ENCODE data around the gene FLYWCH1. TPM values are rescaled to one million over a fixed set of nuclear protein-coding genes. Genes with fewer than 3 reads are reported as not detected.
A peak's percentile ranks its signal among the peaks of the same experiment; 100 is the strongest.

Gene FLYWCH1
- total and polyA plus RNA-seq, 7 experiments from 2014 or later = 12.4 to 149 (median 72.3) TPM

DNA sequence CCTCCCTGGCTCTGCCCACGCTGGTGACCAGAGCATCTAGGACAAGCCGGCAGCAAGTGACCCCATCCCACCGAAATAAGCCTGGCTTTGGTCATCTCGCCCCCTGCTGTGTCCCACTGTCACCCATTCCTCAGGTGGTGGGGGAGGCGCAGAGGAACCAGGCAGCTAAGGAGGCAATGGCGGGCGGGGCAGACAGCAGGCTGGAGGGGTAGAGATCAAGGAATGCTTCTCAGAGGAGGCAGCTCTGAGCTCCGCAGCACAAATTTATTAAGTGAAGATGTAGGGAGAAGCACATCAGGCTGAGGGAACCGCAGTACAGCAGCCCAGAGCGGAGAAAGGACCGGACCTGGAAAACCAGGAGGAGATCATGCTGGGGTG, 44.8 kb downstream of the FLYWCH1 start:
- peaks cover 4 to 14% (median 7%) of the 10 kb centered on the region in 5 donors for H3K27me3 Mint-ChIP-seq
- Histone ChIP-seq H3K9me3 (ENCODE audit: control insufficient read depth in 2 of 3, low read length in 3 of 3) (no peaks in the 10 kb centered on the region), H3K36me3 (ENCODE audit: control insufficient read depth in 2 of 3, insufficient read depth in 3 of 3, low read length in 3 of 3) (no peaks in the 10 kb centered on the region), H3K4me1 (ENCODE audit: control insufficient read depth in 2 of 2, insufficient read depth in 2 of 2, low read length in 2 of 2) (peaks cover 0 to under 1% of the 10 kb centered on the region in 2 donors), H3K4me3 (ENCODE audit: low read length) (no peak overlapping the region), H3K27ac (ENCODE audit: low read depth, low read length) (no peak overlapping the region), H3K27me3 (ENCODE audit: control insufficient read depth in 2 of 2, insufficient read depth in 2 of 2, low read length in 2 of 2) (no peaks in the 10 kb centered on the region)
- peaks cover 0 to 1% (median 0%) of the 10 kb centered on the region in 11 donors for H3K9me3 Mint-ChIP-seq
- intact Hi-C loops (cut with micrococcal nuclease) = no loop called here
- H3K27ac Mint-ChIP-seq = no peak overlapping the region
- no peak overlapping the region for H3K4me3 Mint-ChIP-seq
- ChIA-PET POLR2A (no interaction called here), CTCF (no interaction called here)
- H3K4me1 Mint-ChIP-seq = peaks cover under 1 to 5% (median under 1%) of the 10 kb centered on the region in 7 donors
- no peak for DNase-seq
- ATAC-seq = no peak
- no peaks in the 10 kb centered on the region for H3K36me3 Mint-ChIP-seq

DNA sequence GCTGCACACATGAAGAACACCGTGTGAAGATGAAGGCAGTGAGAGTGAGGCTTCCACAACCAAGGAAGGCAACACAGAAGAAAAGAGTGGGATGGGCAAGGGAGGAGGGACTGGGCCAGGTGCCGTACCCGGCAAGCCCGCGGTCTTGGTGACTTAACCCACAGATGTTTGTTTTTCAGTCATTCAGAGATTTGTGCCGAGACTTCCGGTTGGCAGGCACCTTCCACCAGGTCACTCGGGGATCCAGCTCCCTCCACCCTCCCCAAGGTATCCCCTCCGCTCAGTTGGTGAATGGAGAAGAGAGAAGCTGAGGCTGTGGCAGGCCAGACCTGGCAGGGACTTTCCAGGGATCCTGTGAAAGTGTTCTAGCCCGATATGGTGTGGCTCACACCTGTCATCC, 47.5 kb downstream of the FLYWCH1 start:
- Histone ChIP-seq H3K36me3 (ENCODE audit: control insufficient read depth in 2 of 3, insufficient read depth in 3 of 3, low read length in 3 of 3) (no peaks in the 10 kb centered on the region), H3K4me3 (ENCODE audit: low read length) (no peak overlapping the region), H3K4me1 (ENCODE audit: control insufficient read depth in 2 of 2, insufficient read depth in 2 of 2, low read length in 2 of 2) (peaks cover 3 to 15% of the 10 kb centered on the region in 2 donors), H3K9me3 (ENCODE audit: control insufficient read depth in 2 of 3, low read length in 3 of 3) (no peaks in the 10 kb centered on the region), H3K27me3 (ENCODE audit: control insufficient read depth in 2 of 2, insufficient read depth in 2 of 2, low read length in 2 of 2) (peaks cover under 1 to 5% of the 10 kb centered on the region in 2 donors), H3K27ac (ENCODE audit: low read depth, low read length) (no peak overlapping the region)
- H3K27me3 Mint-ChIP-seq = peaks cover 5 to 24% (median 19%) of the 10 kb centered on the region in 5 donors
- CTCF ChIA-PET = interaction anchor here (0.6 kb wide), 1 partner anchor 368 kb away, joined by 3 read pairs; no protein-coding TSS in a partner anchor
- no peak overlapping the region for H3K4me3 Mint-ChIP-seq
- H3K9me3 Mint-ChIP-seq = no peaks in the 10 kb centered on the region
- no peaks in the 10 kb centered on the region for H3K36me3 Mint-ChIP-seq
- no peak for ATAC-seq
- no peak for DNase-seq
- POLR2A ChIA-PET = no interaction called here
- intact Hi-C loops (cut with micrococcal nuclease) = no loop called here
- H3K4me1 Mint-ChIP-seq = peaks cover 5 to 17% (median 11%) of the 10 kb centered on the region in 7 donors
- H3K27ac Mint-ChIP-seq = no peak overlapping the region

GRCh38 chr16:2960183-2961010, 48.7 kb downstream of the FLYWCH1 start:
- ChIA-PET POLR2A (no interaction called here), CTCF (no interaction called here)
- no peaks in the 10 kb centered on the region for H3K9me3 ChIP-seq (ENCODE audit: control insufficient read depth in 2 of 3, low read length in 3 of 3)
- H3K9me3 Mint-ChIP-seq = no peaks in the 10 kb centered on the region
- no peak overlapping the region for H3K4me3 ChIP-seq (ENCODE audit: low read length)
- DNase-seq = no peak
- no peaks in the 10 kb centered on the region for H3K36me3 Mint-ChIP-seq
- H3K4me3 Mint-ChIP-seq = peak overlapping the region in 1 of 10 donors; percentile 37
- ATAC-seq = no peak
- peaks cover 9 to 24% of the 10 kb centered on the region in 2 donors for H3K4me1 ChIP-seq (ENCODE audit: control insufficient read depth in 2 of 2, insufficient read depth in 2 of 2, low read length in 2 of 2)
- intact Hi-C loops (cut with micrococcal nuclease) = loop anchor here in 1 of 2 donors (1.0 kb wide), 1 partner anchor 23 kb away; no protein-coding TSS in a partner anchor
- H3K27ac Mint-ChIP-seq = peak overlapping the region in 1 of 9 donors; percentile 18
- H3K4me1 Mint-ChIP-seq = peaks cover 5 to 23% (median 15%) of the 10 kb centered on the region in 7 donors
- no peaks in the 10 kb centered on the region for H3K36me3 ChIP-seq (ENCODE audit: control insufficient read depth in 2 of 3, insufficient read depth in 3 of 3, low read length in 3 of 3)
- peaks cover 5 to 6% of the 10 kb centered on the region in 2 donors for H3K27me3 ChIP-seq (ENCODE audit: control insufficient read depth in 2 of 2, insufficient read depth in 2 of 2, low read length in 2 of 2)
- no peak overlapping the region for H3K27ac ChIP-seq (ENCODE audit: low read depth, low read length)
- peaks cover 5 to 31% (median 20%) of the 10 kb centered on the region in 5 donors for H3K27me3 Mint-ChIP-seq

DNA sequence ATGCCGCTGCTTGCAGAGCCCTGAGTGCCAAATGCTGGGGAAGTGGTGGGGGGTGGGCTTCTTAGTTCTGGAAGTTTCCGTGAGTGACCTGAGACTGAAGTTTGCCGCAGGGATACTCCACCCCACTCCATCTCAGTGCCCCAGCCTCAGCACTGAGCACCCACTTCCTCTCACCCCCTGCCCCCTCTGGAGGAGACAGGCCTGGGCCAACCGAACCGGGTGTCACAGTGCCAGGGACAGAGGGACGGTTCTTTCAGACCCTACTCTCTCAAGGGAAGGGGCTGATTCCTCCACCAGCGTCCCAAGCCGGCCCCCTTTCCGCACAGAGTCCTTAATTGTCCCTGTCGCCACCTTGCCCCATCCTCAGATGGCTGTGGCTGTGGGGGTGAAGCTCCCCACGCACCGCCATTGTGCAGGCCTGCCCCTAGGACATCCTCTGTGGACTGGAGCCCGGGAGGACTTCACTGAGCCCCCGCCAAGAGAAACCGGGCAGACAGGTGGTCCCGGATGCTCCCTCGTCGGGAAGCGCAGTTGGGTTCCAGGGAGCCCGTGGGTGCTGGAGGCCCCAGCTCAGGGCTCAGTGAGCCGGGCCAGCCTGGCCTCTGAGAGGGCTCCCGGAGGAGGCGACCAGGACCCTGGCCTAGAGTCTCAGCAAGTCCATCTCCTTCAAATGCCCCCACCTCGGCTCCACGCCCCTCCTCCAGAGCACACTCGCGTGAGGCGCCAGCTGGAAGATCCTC, 50.8 kb downstream of the FLYWCH1 start:
- H3K9me3 ChIP-seq (ENCODE audit: control insufficient read depth in 2 of 3, low read length in 3 of 3) = no peaks in the 10 kb centered on the region
- H3K4me3 ChIP-seq (ENCODE audit: low read length) = no peak overlapping the region
- Mint-ChIP-seq H3K4me3 (peak overlapping the region in 7 of 10 donors; percentile 38 to 57 (median 45)), H3K4me1 (peaks cover 5 to 28% (median 16%) of the 10 kb centered on the region in 7 donors), H3K9me3 (no peaks in the 10 kb centered on the region), H3K27me3 (peaks cover 0 to 38% (median 15%) of the 10 kb centered on the region in 5 donors), H3K27ac (no peak overlapping the region), H3K36me3 (no peaks in the 10 kb centered on the region)
- CTCF ChIA-PET = interaction anchor here (0.7 to 1.9 kb wide), 3 partner anchors 20 to 481 kb away, joined by 3 to 8 read pairs (median 4); partner anchors contain the start of genes NAA60 and ZNF597
- DNase-seq (no peak), ATAC-seq (no peak)
- peaks cover 13 to 33% of the 10 kb centered on the region in 2 donors for H3K4me1 ChIP-seq (ENCODE audit: control insufficient read depth in 2 of 2, insufficient read depth in 2 of 2, low read length in 2 of 2)
- intact Hi-C loops (cut with micrococcal nuclease) = no loop called here
- no peaks in the 10 kb centered on the region for H3K36me3 ChIP-seq (ENCODE audit: control insufficient read depth in 2 of 3, insufficient read depth in 3 of 3, low read length in 3 of 3)
- H3K27me3 ChIP-seq (ENCODE audit: control insufficient read depth in 2 of 2, insufficient read depth in 2 of 2, low read length in 2 of 2) = peaks cover 5 to 14% of the 10 kb centered on the region in 2 donors
- POLR2A ChIA-PET = interaction anchor here (0.5 kb wide), 1 partner anchor 95 kb away, joined by 3 read pairs; no protein-coding TSS in a partner anchor
- H3K27ac ChIP-seq (ENCODE audit: low read depth, low read length) = no peak overlapping the region

DNA sequence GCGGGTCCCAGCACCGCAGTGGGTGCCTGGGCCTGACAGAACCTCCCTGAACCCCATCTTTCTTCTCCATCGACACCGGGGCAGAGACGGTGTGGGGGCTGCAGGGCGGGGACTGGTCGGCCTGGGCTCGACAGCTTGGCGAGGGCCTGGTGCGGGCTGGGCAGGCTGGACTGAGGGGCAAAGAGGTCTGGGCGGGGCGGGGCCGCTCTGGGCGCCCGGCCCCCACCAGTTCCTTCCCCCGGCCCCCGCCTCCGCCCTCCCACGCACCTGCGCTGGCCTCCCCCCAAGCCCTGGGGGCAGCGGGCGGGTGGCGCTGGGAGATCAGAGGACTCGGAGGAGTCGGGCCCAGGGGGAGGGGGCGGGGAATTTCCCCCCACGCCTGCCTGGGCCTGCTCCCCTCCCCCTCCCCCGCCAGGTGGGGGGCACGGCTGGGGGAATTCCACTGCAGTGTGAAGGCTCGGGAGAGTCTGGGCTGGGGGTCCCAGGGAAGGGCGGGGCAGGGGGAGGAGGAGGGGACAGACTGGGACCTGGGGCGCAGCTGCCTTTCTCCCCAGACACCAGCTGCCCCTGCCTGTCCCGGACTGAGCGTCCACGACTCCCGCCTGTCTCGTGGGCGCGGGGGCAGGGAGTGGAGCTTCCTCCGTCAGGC, 51.5 kb downstream of the FLYWCH1 start:
- Mint-ChIP-seq H3K36me3 (peaks cover 0 to under 1% (median 0%) of the 10 kb centered on the region in 5 donors), H3K27ac (peak overlapping the region in 1 of 9 donors; percentile 23), H3K9me3 (no peaks in the 10 kb centered on the region), H3K27me3 (peaks cover 5 to 42% (median 19%) of the 10 kb centered on the region in 5 donors), H3K4me1 (peaks cover 5 to 31% (median 17%) of the 10 kb centered on the region in 7 donors), H3K4me3 (peak overlapping the region; percentile 3 to 89 (median 80))
- Histone ChIP-seq H3K27ac (ENCODE audit: low read depth, low read length) (no peak overlapping the region), H3K4me1 (ENCODE audit: control insufficient read depth in 2 of 2, insufficient read depth in 2 of 2, low read length in 2 of 2) (peaks cover 13 to 33% of the 10 kb centered on the region in 2 donors), H3K27me3 (ENCODE audit: control insufficient read depth in 2 of 2, insufficient read depth in 2 of 2, low read length in 2 of 2) (peaks cover 5 to 21% of the 10 kb centered on the region in 2 donors), H3K4me3 (ENCODE audit: low read length) (no peak overlapping the region), H3K9me3 (ENCODE audit: control insufficient read depth in 2 of 3, low read length in 3 of 3) (no peaks in the 10 kb centered on the region), H3K36me3 (ENCODE audit: control insufficient read depth in 2 of 3, insufficient read depth in 3 of 3, low read length in 3 of 3) (no peaks in the 10 kb centered on the region)
- CTCF ChIA-PET = no interaction called here
- POLR2A ChIA-PET = interaction anchor here (0.5 to 0.6 kb wide), 2 partner anchors 18 to 95 kb away, joined by 3 read pairs; no protein-coding TSS in a partner anchor
- intact Hi-C loops (cut with micrococcal nuclease) = no loop called here
- peak in 2 of 9 donors; percentile 49 to 62 for DNase-seq
- peak; percentile 46 for ATAC-seq

Data from naive thymus-derived CD4-positive, alpha-beta T cell (primary cell).